Neural progenitor cell (in vitro differentiated cells): Measurements from ENCODE around the gene DNAJC1. TPM values are rescaled to one million over a fixed set of nuclear protein-coding genes. Genes with fewer than 3 reads are reported as not detected.
"Not testable (repeated sequence)": the region's sequence is repeated elsewhere in the genome, so short reads cannot be mapped to it uniquely, and the experiment has no call there.

ENCODE experiments used
- DNase-seq: peaks from one replicate; pipeline ENCODE4 v3.0.0-alpha.2; 2016; ENCODE audit warnings: low spot score
- H2AFZ ChIP-seq: fragments of 200-600 bp; sonication (generic); replicated peaks from 2 replicates; pipeline ENCODE4 v1.6.1; 2016; ENCODE audit warnings: antibody characterized with exemption
- H3F3A ChIP-seq: fragments of 200-600 bp; sonication (generic); 2 replicates; pipeline ENCODE4 v1.6.1; 2016; ENCODE audit warnings: antibody characterized with exemption, low read depth
- H3K27ac ChIP-seq: fragments of 200-600 bp; sonication (generic); 2 replicates; pipeline ENCODE4 v1.5.1; 2016; ENCODE audit warnings: mild to moderate bottlenecking
- H3K27me3 ChIP-seq: fragments of 200-600 bp; sonication (generic); 2 replicates; pipeline ENCODE4 v1.6.1; 2016; ENCODE audit warnings: mild to moderate bottlenecking, moderate library complexity
- H3K36me3 ChIP-seq: fragments of 200-600 bp; sonication (generic); 2 replicates; pipeline ENCODE4 v1.5.1; 2016
- H3K4me1 ChIP-seq: fragments of 200-600 bp; sonication (generic); 2 replicates; pipeline ENCODE4 v1.6.1; 2016; ENCODE audit warnings: mixed run types
- H3K4me2 ChIP-seq: fragments of 200-600 bp; sonication (generic); 2 replicates; pipeline ENCODE4 v1.6.1; 2016
- H3K4me3 ChIP-seq: fragments of 200-600 bp; sonication (generic); 2 replicates; pipeline ENCODE4 v1.5.1; 2016
- H3K79me2 ChIP-seq: fragments of 200-600 bp; sonication (generic); 2 replicates; pipeline ENCODE4 v1.6.1; 2016; ENCODE audit warnings: low read depth
- H3K9ac ChIP-seq: fragments of 200-600 bp; sonication (generic); 2 replicates; pipeline ENCODE4 v1.6.1; 2016
- H3K9me3 ChIP-seq: fragments of 200-600 bp; sonication (generic); 2 replicates; pipeline ENCODE4 v1.5.1; 2016; ENCODE audit warnings: low read depth
- H4K20me1 ChIP-seq: fragments of 200-600 bp; sonication (generic); 2 replicates; pipeline ENCODE4 v1.6.1; 2016; ENCODE audit warnings: low read depth
- H3K27ac Mint-ChIP-seq: 3 replicates; pipeline ENCODE4 v1.8.0; 2021; ENCODE audit warnings: mixed read lengths
- H3K27me3 Mint-ChIP-seq: 2 replicates; pipeline ENCODE4 v1.8.0; 2022; ENCODE audit warnings: low read depth, mild to moderate bottlenecking, inconsistent platforms, moderate library complexity, mixed read lengths; ENCODE audit not compliant: insufficient read depth
- H3K36me3 Mint-ChIP-seq: 3 replicates; pipeline ENCODE4 v1.8.0; 2021; ENCODE audit warnings: mixed read lengths
- H3K4me1 Mint-ChIP-seq: 3 replicates; pipeline ENCODE4 v1.8.0; 2021; ENCODE audit warnings: mixed read lengths
- H3K4me3 Mint-ChIP-seq: 3 replicates; pipeline ENCODE4 v1.8.0; 2021; ENCODE audit warnings: mild to moderate bottlenecking, moderate library complexity, mixed read lengths
- H3K9me3 Mint-ChIP-seq: 3 replicates; pipeline ENCODE4 v1.8.0; 2020; ENCODE audit warnings: mixed read lengths
- EZH2 ChIP-seq: fragments of 200-600 bp; sonication (generic); IDR thresholded peaks from 2 replicates; pipeline ENCODE4 v1.6.1; 2017; ENCODE audit warnings: antibody characterized with exemption, mild to moderate bottlenecking, moderate library complexity
- EZH2phosphoT487 ChIP-seq: fragments of 200-600 bp; sonication (generic); IDR thresholded peaks from 2 replicates; pipeline ENCODE4 v1.6.1; 2017; ENCODE audit warnings: antibody characterized with exemption
- total RNA-seq: library from RNA; depleted of rRNA; stranded (reverse); fragments of >200 nt; gene quantifications from 2 replicates; pipeline ENCODE4 v1.2.3, GENCODE V29; 2015; ENCODE audit warnings: low replicate concordance
- TF ChIP-seq, protein P1 (sequence below): fragments of 200-600 bp; sonication (generic); IDR thresholded peaks from 2 replicates; pipeline ENCODE4 v1.5.1; 2017; ENCODE audit warnings: antibody characterized with exemption, mild to moderate bottlenecking

Gene DNAJC1
- total RNA-seq, 1 donor from 2014 or later, result 55.3 TPM

GRCh38 chr10:21873198-21873597 is 130.3 kb downstream of the DNAJC1 start:
- Histone ChIP-seq H4K20me1 (no peaks in the 10 kb centered on the region), H3F3A (no peaks in the 10 kb centered on the region), H3K4me1 (no peaks in the 10 kb centered on the region), H3K9ac (no peak overlapping the region), H2AFZ (no peak overlapping the region), H3K36me3 (no peaks in the 10 kb centered on the region), H3K4me3 (no peak overlapping the region), H3K27me3 (no peaks in the 10 kb centered on the region), H3K9me3 (peaks cover 4% of the 10 kb centered on the region), H3K79me2 (no peaks in the 10 kb centered on the region), H3K27ac (no peak overlapping the region), H3K4me2 (no peak overlapping the region)
- Mint-ChIP-seq H3K36me3 (peaks cover 44% of the 10 kb centered on the region), H3K4me3 (no peak overlapping the region), H3K27me3 (no peaks in the 10 kb centered on the region), H3K9me3 (peaks cover 32% of the 10 kb centered on the region), H3K27ac (no peak overlapping the region), H3K4me1 (no peaks in the 10 kb centered on the region)
- no peak for DNase-seq
- no peak for TF ChIP-seq EZH2phosphoT487
- TF ChIP-seq EZH2, result no peak
- TF ChIP-seq, protein P1, sequence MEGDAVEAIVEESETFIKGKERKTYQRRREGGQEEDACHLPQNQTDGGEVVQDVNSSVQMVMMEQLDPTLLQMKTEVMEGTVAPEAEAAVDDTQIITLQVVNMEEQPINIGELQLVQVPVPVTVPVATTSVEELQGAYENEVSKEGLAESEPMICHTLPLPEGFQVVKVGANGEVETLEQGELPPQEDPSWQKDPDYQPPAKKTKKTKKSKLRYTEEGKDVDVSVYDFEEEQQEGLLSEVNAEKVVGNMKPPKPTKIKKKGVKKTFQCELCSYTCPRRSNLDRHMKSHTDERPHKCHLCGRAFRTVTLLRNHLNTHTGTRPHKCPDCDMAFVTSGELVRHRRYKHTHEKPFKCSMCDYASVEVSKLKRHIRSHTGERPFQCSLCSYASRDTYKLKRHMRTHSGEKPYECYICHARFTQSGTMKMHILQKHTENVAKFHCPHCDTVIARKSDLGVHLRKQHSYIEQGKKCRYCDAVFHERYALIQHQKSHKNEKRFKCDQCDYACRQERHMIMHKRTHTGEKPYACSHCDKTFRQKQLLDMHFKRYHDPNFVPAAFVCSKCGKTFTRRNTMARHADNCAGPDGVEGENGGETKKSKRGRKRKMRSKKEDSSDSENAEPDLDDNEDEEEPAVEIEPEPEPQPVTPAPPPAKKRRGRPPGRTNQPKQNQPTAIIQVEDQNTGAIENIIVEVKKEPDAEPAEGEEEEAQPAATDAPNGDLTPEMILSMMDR, result no peak

- Mint-ChIP-seq H3K36me3 (peaks cover 41% of the 10 kb centered on the region), H3K9me3 (peaks cover 32% of the 10 kb centered on the region)
- H3K4me2 ChIP-seq, H3K27me3 ChIP-seq, H3F3A ChIP-seq, H3K36me3 ChIP-seq, H3K27ac ChIP-seq, H3K4me3 ChIP-seq, H3K27ac Mint-ChIP-seq, H3K79me2 ChIP-seq, H3K9me3 ChIP-seq, H3K4me1 ChIP-seq, H3K27me3 Mint-ChIP-seq, H4K20me1 ChIP-seq, H2AFZ ChIP-seq, H3K9ac ChIP-seq, H3K4me1 Mint-ChIP-seq, H3K4me3 Mint-ChIP-seq, DNase-seq: not testable (repeated sequence)
These were observed 130.8 kb downstream of the DNAJC1 start for GRCh38 chr10:21872771-21873170.

DNA sequence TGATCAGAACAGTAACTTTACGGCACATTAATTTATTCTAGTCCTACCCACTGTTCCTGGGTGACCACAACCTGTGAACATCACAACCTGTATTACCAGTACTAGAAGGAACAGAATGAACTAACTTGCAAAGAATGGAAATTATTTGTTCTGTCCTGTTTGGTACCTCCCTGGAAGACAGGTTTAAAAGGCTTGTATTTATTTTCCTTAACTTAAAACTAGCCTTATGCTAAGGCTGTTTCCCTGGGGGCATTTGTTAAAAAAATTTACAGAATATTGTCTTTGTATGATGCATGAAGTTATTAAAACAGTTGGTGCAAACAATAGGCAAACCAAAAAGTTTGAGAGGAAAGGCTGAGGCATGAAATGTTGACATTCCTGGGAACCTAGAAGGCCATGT is 132.7 kb downstream of the DNAJC1 start:
- no peaks in the 10 kb centered on the region for H3K79me2 ChIP-seq
- TF ChIP-seq EZH2phosphoT487 (no peak), EZH2 (no peak)
- TF ChIP-seq, protein P1, result no peak
- no peak overlapping the region for H2AFZ ChIP-seq
- H3K9ac ChIP-seq, result no peak overlapping the region
- no peak overlapping the region for H3K4me3 ChIP-seq
- H3F3A ChIP-seq, result no peaks in the 10 kb centered on the region
- no peak overlapping the region for H3K27ac Mint-ChIP-seq
- no peaks in the 10 kb centered on the region for H3K4me1 Mint-ChIP-seq
- H3K36me3 ChIP-seq, result peaks cover 4% of the 10 kb centered on the region
- no peaks in the 10 kb centered on the region for H3K27me3 ChIP-seq
- H3K9me3 ChIP-seq, result peaks cover 4% of the 10 kb centered on the region
- H3K27ac ChIP-seq, result no peak overlapping the region
- H3K4me1 ChIP-seq, result no peaks in the 10 kb centered on the region
- no peak overlapping the region for H3K4me3 Mint-ChIP-seq
- peaks cover 41% of the 10 kb centered on the region for H3K9me3 Mint-ChIP-seq
- no peaks in the 10 kb centered on the region for H4K20me1 ChIP-seq
- no peak overlapping the region for H3K4me2 ChIP-seq
- no peak for DNase-seq
- H3K36me3 Mint-ChIP-seq, result peaks cover 48% of the 10 kb centered on the region
- H3K27me3 Mint-ChIP-seq, result no peaks in the 10 kb centered on the region

GRCh38 chr10:21869087-21869486 is 134.4 kb downstream of the DNAJC1 start:
- not testable (repeated sequence) for H3K27me3 ChIP-seq, H3K27me3 Mint-ChIP-seq, H3K36me3 ChIP-seq, H3K79me2 ChIP-seq, H4K20me1 ChIP-seq, H3K27ac Mint-ChIP-seq, H3K4me3 Mint-ChIP-seq, H3K4me1 Mint-ChIP-seq, H3K4me1 ChIP-seq, H3K9me3 ChIP-seq, H3F3A ChIP-seq, H3K4me3 ChIP-seq, DNase-seq, H3K9ac ChIP-seq, H3K4me2 ChIP-seq, H3K27ac ChIP-seq, H2AFZ ChIP-seq
- H3K9me3 Mint-ChIP-seq, result peaks cover 41% of the 10 kb centered on the region
- peaks cover 43% of the 10 kb centered on the region for H3K36me3 Mint-ChIP-seq
